Gastrocnemius medialis (tissue), 4 donors: ENCODE measurements around the gene TNS1. TPM values are rescaled to one million over a fixed set of nuclear protein-coding genes. Genes with fewer than 3 reads are reported as not detected.

Experiments used
- ATAC-seq, 2 donors: fragments of 150-250 bp; one replicate each; pipeline ENCODE4 v1.9.1; 2016
- DNase-seq, 2 donors: peaks; one replicate each; pipeline ENCODE4 v3.0.0-alpha.2; 2019
- H3K27ac ChIP-seq, 4 donors: fragments of 200-600 bp; sonication (generic); 1 replicate in 1 of 4; 2 replicates in 3 of 4; pipeline ENCODE4 v1.5.1; 2016 to 2018; ENCODE audit warnings: mild to moderate bottlenecking in 2 of 4, moderate library complexity in 1 of 4
- H3K27me3 ChIP-seq, 3 donors: fragments of 200-600 bp; sonication (generic) in 2 of 3; 1 replicate in 1 of 3; 2 replicates in 2 of 3; pipeline versions ENCODE4 v1.5.1 to v1.6.0; 2016 to 2019; ENCODE audit warnings: mild to moderate bottlenecking in 1 of 3, moderate library complexity in 1 of 3
- H3K36me3 ChIP-seq, 2 donors: fragments of 200-600 bp; sonication (generic) in 1 of 2; one replicate each; pipeline ENCODE4 v1.5.1; 2017 to 2018
- H3K4me1 ChIP-seq, 2 donors: fragments of 200-600 bp; sonication (generic) in 1 of 2; one replicate each; pipeline ENCODE4 v1.5.1; 2016 to 2017; ENCODE audit warnings: mild to moderate bottlenecking in 2 of 2
- H3K4me3 ChIP-seq, 4 donors: fragments of 200-600 bp; sonication (generic) in 3 of 4; 1 replicate in 1 of 4; 2 replicates in 3 of 4; pipeline ENCODE4 v1.5.1; 2016 to 2019; ENCODE audit warnings: mild to moderate bottlenecking in 2 of 4
- H3K9me3 ChIP-seq, 3 donors: fragments of 200-600 bp; sonication (generic) in 2 of 3; 1 replicate in 1 of 3; 2 replicates in 2 of 3; pipeline ENCODE4 v1.5.1; 2016 to 2019
- CTCF ChIP-seq, 5 experiments: fragments of 450-650 bp in 3 of 5; fragments of 200-600 bp in 2 of 5; sonication (generic) in 2 of 5; IDR thresholded peaks in 4 of 5; conservative IDR thresholded peaks in 1 of 5; 1 replicate in 4 of 5; 2 replicates in 1 of 5; pipeline ENCODE4 v1.5.1; 2016 to 2019; ENCODE audit warnings: antibody characterized with exemption in 5 of 5, mild to moderate bottlenecking in 3 of 5, moderate library complexity in 3 of 5
- POLR2A ChIP-seq, 2 donors: fragments of 450-650 bp; IDR thresholded peaks; one replicate each; pipeline ENCODE4 v1.6.1; 2017; ENCODE audit warnings: antibody characterized with exemption in 2 of 2, mild to moderate bottlenecking in 2 of 2, moderate library complexity in 2 of 2
- in situ Hi-C, 4 donors: fragments of 200-750 bp; cut with MboI; loops; one replicate each; pipeline versions ENCODE4 v1.15.0 to v1.8.0; 2017; ENCODE audit warnings: low sequenced_read_pairs in 4 of 4
- intact Hi-C: fragments of 100-400 bp; cut with DNase I; formaldehyde crosslinking; loops from one replicate; pipeline ENCODE4 v1.15.1; 2023; ENCODE audit warnings: low total_unique reads
- total RNA-seq, 4 donors: library from RNA; depleted of rRNA; stranded (reverse); fragments of >200 nt; gene quantifications; one replicate each; pipeline versions ENCODE4 v1.1.0 to v1.2.3, GENCODE V29; 2016

Gene TNS1
- total RNA-seq, 4 donors from 2014 or later: 407 to 670 (median 484) TPM

DNA sequence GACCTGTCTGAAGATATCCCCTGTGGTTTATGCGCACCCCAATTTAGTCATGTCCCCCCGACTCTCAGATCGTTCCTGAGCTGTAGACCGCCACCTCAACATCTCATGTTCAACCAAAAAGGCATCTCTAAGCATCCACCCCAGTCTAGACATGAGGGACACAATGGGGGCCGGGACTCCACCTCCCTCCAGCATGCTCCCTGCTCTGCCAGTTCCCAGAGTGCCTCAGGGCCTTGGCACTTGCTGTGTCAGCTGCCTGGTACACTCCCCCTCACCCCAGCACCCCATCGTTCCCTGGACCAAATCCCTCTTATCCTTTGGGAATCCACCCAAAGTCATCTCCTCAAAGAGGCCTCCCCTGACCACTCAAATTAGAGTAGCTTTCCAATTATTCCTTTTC is 22.2 kb downstream of the TNS1 start:
- TF ChIP-seq CTCF (IDR thresholded peaks at IDR 0.05 in 4 of 5, conservative IDR thresholded peaks at IDR 0.05 in 1 of 5): no peak
- TF ChIP-seq POLR2A (IDR thresholded peaks at IDR 0.05): no peak
- in situ Hi-C loops (loop anchor here in 1 of 4 donors (10.0 kb wide), 1 partner anchor 86 kb away; no protein-coding TSS in a partner anchor), intact Hi-C loops (no loop called here)
- ATAC-seq: no peak
- DNase-seq: no peak
- Histone ChIP-seq H3K27me3 (no peaks in the 10 kb centered on the region), H3K4me1 (peaks cover 24 to 39% of the 10 kb centered on the region in 2 donors), H3K27ac (peak overlapping the region; percentile 56 to 74 (median 70)), H3K9me3 (no peaks in the 10 kb centered on the region), H3K4me3 (no peak overlapping the region), H3K36me3 (no peaks in the 10 kb centered on the region)

- DNase-seq (peak; percentile 50 to 67), ATAC-seq (peak; percentile 55 to 63)
- intact Hi-C loops (no loop called here), in situ Hi-C loops (loop anchor here in 1 of 4 donors (10.0 kb wide), 1 partner anchor 85 kb away; no protein-coding TSS in a partner anchor)
- TF ChIP-seq CTCF (IDR thresholded peaks at IDR 0.05 in 4 of 5, conservative IDR thresholded peaks at IDR 0.05 in 1 of 5) (no peak), POLR2A (IDR thresholded peaks at IDR 0.05) (no peak)
- Histone ChIP-seq H3K4me3 (no peak overlapping the region), H3K27ac (peak overlapping the region; percentile 56 to 74 (median 70)), H3K4me1 (peaks cover 24 to 41% of the 10 kb centered on the region in 2 donors), H3K9me3 (no peaks in the 10 kb centered on the region), H3K36me3 (no peaks in the 10 kb centered on the region), H3K27me3 (no peaks in the 10 kb centered on the region)
These were observed 22.8 kb downstream of the TNS1 start for GRCh38 chr2:217980036-217980435.

GRCh38 chr2:217979151-217979811 is 23.5 kb downstream of the TNS1 start:
- TF ChIP-seq POLR2A (IDR thresholded peaks at IDR 0.05): no peak
- no peak for TF ChIP-seq CTCF (IDR thresholded peaks at IDR 0.05 in 4 of 5, conservative IDR thresholded peaks at IDR 0.05 in 1 of 5)
- Histone ChIP-seq H3K27ac (peak overlapping the region; percentile 56 to 74 (median 70)), H3K36me3 (no peaks in the 10 kb centered on the region), H3K27me3 (no peaks in the 10 kb centered on the region), H3K4me3 (peak overlapping the region; percentile 52 to 60 (median 55)), H3K4me1 (peaks cover 27 to 46% of the 10 kb centered on the region in 2 donors), H3K9me3 (no peaks in the 10 kb centered on the region)
- in situ Hi-C loops: no loop called here
- DNase-seq: no peak
- intact Hi-C loops: no loop called here
- no peak for ATAC-seq

- no peak for TF ChIP-seq CTCF (IDR thresholded peaks at IDR 0.05 in 4 of 5, conservative IDR thresholded peaks at IDR 0.05 in 1 of 5)
- no peak for TF ChIP-seq POLR2A (IDR thresholded peaks at IDR 0.05)
- no peaks in the 10 kb centered on the region for H3K36me3 ChIP-seq
- no peak for DNase-seq
- peaks cover 30 to 49% of the 10 kb centered on the region in 2 donors for H3K4me1 ChIP-seq
- no peak for ATAC-seq
- in situ Hi-C loops: no loop called here
- peak overlapping the region; percentile 56 to 74 (median 70) for H3K27ac ChIP-seq
- no peaks in the 10 kb centered on the region for H3K27me3 ChIP-seq
- intact Hi-C loops: no loop called here
- H3K4me3 ChIP-seq: peak overlapping the region; percentile 52 to 60 (median 55)
- H3K9me3 ChIP-seq: no peaks in the 10 kb centered on the region
These were observed 24.2 kb downstream of the TNS1 start for GRCh38 chr2:217978536-217979150.
